K562 (cell line): ENCODE results near the gene GABRB1. TPM values are rescaled to one million over a fixed set of nuclear protein-coding genes. Genes with fewer than 3 reads are reported as not detected.

Experiments
- ATAC-seq: fragments of 200-7000 bp; cut with Tn5 transposase; 3 replicates; pipeline ENCODE4 v1.9.1; 2020; ENCODE audit warnings: moderate library complexity
- BruUV-seq: library from RNA; stranded (reverse); fragments of 400-500 nt; replicated peaks from 2 replicates; lab custom pipeline; 2021; lab: Mats Ljungman, UMichigan
- CTCF ChIA-PET: fragments of 300-600 bp; formaldehyde crosslinking; extraction: SDS; loops from one replicate; lab custom pipeline; 2021; ENCODE audit warnings: low intra/inter-chr PET ratio; lab: Yijun Ruan, JAX
- POLR2A ChIA-PET: fragments of 300-600, 350-650 bp; sonication (Branson Sonifier 250); formaldehyde crosslinking; extraction: SDS; loops from one replicate; lab custom pipeline; 2021; ENCODE audit warnings: antibody characterized with exemption, inconsistent platforms; lab: Yijun Ruan, JAX
- DNase-seq, 4 experiments: peaks; one replicate each; pipeline versions ENCODE4 v3.0.0 to v3.0.0-alpha.2; 2011 to 2018; ENCODE audit warnings: low spot score in 3 of 4, mixed read lengths in 3 of 4; ENCODE audit errors: extremely low read depth in 1 of 4
- FAIRE-seq: peaks from 2 replicates; lab custom pipeline; 2011; peaks lifted over from hg19 to GRCh38; lab: Jason Lieb, UNC
- H2AFZ ChIP-seq: 2 replicates; pipeline ENCODE4 v1.6.0; 2011; ENCODE audit warnings: low read depth, low read length, control low read depth, inconsistent platforms
- H3K27ac ChIP-seq: fragments of 200-600 bp; 3 replicates; pipeline ENCODE4 v1.8.0; 2011; ENCODE audit warnings: low read depth, mild to moderate bottlenecking, control low read depth, inconsistent platforms, low read length, moderate library complexity, mixed read lengths; ENCODE audit errors: extremely low read depth
- H3K27me3 ChIP-seq, 2 experiments: fragments of 300-600 bp in 1 of 2; 2 replicates in 1 of 2; 3 replicates in 1 of 2; pipeline versions ENCODE4 v1.6.0 to v1.8.0; 2011; ENCODE audit warnings: inconsistent platforms in 2 of 2, low read length in 2 of 2, mild to moderate bottlenecking in 1 of 2, mixed read lengths in 1 of 2, moderate library complexity in 1 of 2; ENCODE audit not compliant: control insufficient read depth in 2 of 2, insufficient read depth in 2 of 2
- H3K36me3 ChIP-seq: fragments of 300-600 bp; 3 replicates; pipeline ENCODE4 v1.8.0; 2011; ENCODE audit warnings: mild to moderate bottlenecking, low read length, inconsistent platforms; ENCODE audit not compliant: control insufficient read depth, insufficient read depth
- H3K4me1 ChIP-seq, 2 experiments: fragments of 200-600 bp in 1 of 2; replicated peaks in 1 of 2; 2 replicates in 1 of 2; 3 replicates in 1 of 2; pipeline versions ENCODE4 v1.5.1 to v1.8.0; 2011; ENCODE audit warnings: inconsistent platforms in 2 of 2, low read length in 2 of 2, mild to moderate bottlenecking in 1 of 2, mixed read lengths in 1 of 2, moderate library complexity in 1 of 2; ENCODE audit not compliant: control insufficient read depth in 2 of 2, insufficient read depth in 2 of 2
- H3K4me2 ChIP-seq: 2 replicates; pipeline ENCODE4 v1.6.1; 2011; ENCODE audit warnings: low read length, control low read depth, inconsistent platforms, mixed read lengths; ENCODE audit not compliant: insufficient read depth
- H3K4me3 ChIP-seq: fragments of 200-600 bp; sonication (generic), shearing (Covaris generic); 2 replicates; pipeline ENCODE4 v1.5.1; 2016; ENCODE audit warnings: control low read depth, inconsistent platforms
- H3K79me2 ChIP-seq: fragments of 200-600 bp; 3 replicates; pipeline ENCODE4 v1.8.0; 2011; ENCODE audit warnings: low read length, inconsistent platforms; ENCODE audit not compliant: control insufficient read depth, insufficient read depth
- H3K9ac ChIP-seq, 2 experiments: 2 replicates each; pipeline versions ENCODE4 v1.6.0 to v1.6.1; 2011; ENCODE audit warnings: low read depth in 2 of 2, low read length in 2 of 2, control low read depth in 1 of 2, inconsistent platforms in 1 of 2, mild to moderate bottlenecking in 1 of 2, mixed read lengths in 1 of 2; ENCODE audit not compliant: insufficient read depth in 1 of 2
- H3K9me1 ChIP-seq: one replicate; pipeline ENCODE4 v1.6.0; 2011; ENCODE audit warnings: inconsistent platforms, mild to moderate bottlenecking, low read length, moderate library complexity; ENCODE audit not compliant: control insufficient read depth, insufficient read depth
- H3K9me3 ChIP-seq: replicated peaks from 2 replicates; pipeline ENCODE4 v1.5.1; 2011; ENCODE audit warnings: low read depth, low read length, inconsistent platforms; ENCODE audit not compliant: control insufficient read depth, insufficient read depth
- H4K20me1 ChIP-seq: replicated peaks from 2 replicates; pipeline ENCODE4 v1.6.1; 2011; ENCODE audit warnings: low read length, inconsistent platforms, mixed read lengths; ENCODE audit not compliant: control insufficient read depth, insufficient read depth
- ELK3 ChIP-seq: fragments of 450-650 bp; formaldehyde crosslinking; IDR thresholded peaks from 2 replicates; pipeline ENCODE4 v1.4.0; 2020; ENCODE audit warnings: mild to moderate bottlenecking
- ETS2 ChIP-seq: IDR thresholded peaks from 2 replicates; pipeline ENCODE4 v1.6.1; 2016; ENCODE audit warnings: borderline replicate concordance, missing genetic modification characterization, mild to moderate bottlenecking, moderate library complexity, missing compliant biosample characterization; ENCODE audit not compliant: poor library complexity, severe bottlenecking
- HDAC2 ChIP-seq: fragments of 450-650 bp; IDR thresholded peaks from 2 replicates; pipeline ENCODE4 v1.6.1; 2016; ENCODE audit warnings: mild to moderate bottlenecking
- HMG20A ChIP-seq: fragments of 450-650 bp; formaldehyde crosslinking; conservative IDR thresholded peaks from 2 replicates; pipeline ENCODE4 v1.4.0; 2020; ENCODE audit warnings: mild to moderate bottlenecking, mixed read lengths
- JUNB ChIP-seq: fragments of 450-650 bp; formaldehyde crosslinking; conservative IDR thresholded peaks from 2 replicates; pipeline ENCODE4 v1.4.0; 2020; ENCODE audit warnings: mild to moderate bottlenecking
- MXI1 ChIP-seq: IDR thresholded peaks from 2 replicates; pipeline ENCODE4 v1.6.1; 2011; ENCODE audit warnings: low read depth, mild to moderate bottlenecking, improper control_type of control experiment, low read length
- NCOA2 ChIP-seq, 2 experiments: fragments of 450-650 bp; IDR thresholded peaks; 2 replicates each; pipeline ENCODE4 v1.6.1; 2018; ENCODE audit warnings: mild to moderate bottlenecking in 2 of 2, moderate library complexity in 1 of 2; ENCODE audit not compliant: partially characterized antibody in 2 of 2
- NFIC ChIP-seq: fragments of 450-650 bp; IDR thresholded peaks from 2 replicates; pipeline ENCODE4 v1.6.1; 2017; ENCODE audit warnings: mild to moderate bottlenecking, inconsistent platforms
- NFYB ChIP-seq: IDR thresholded peaks from 2 replicates; pipeline ENCODE4 v1.6.1; 2011; ENCODE audit warnings: mild to moderate bottlenecking, moderate library complexity; ENCODE audit not compliant: insufficient read length; ENCODE audit errors: extremely low read depth
- NONO ChIP-seq, 2 experiments: fragments of 200-400 bp in 1 of 2; fragments of 450-650 bp in 1 of 2; formaldehyde crosslinking in 1 of 2; IDR thresholded peaks; 2 replicates each; pipeline ENCODE4 v1.6.1; 2017; ENCODE audit warnings: low read depth in 2 of 2, mild to moderate bottlenecking in 2 of 2, moderate library complexity in 2 of 2, low read length in 1 of 2
- NR2C2 ChIP-seq, 2 experiments: fragments of 200-800 bp in 1 of 2; sonication (Bioruptor generic) in 1 of 2; sonication (generic) in 1 of 2; formaldehyde crosslinking in 1 of 2; IDR thresholded peaks; 2 replicates each; pipeline versions ENCODE4 v1.6.1 to v1.8.0; 2016 to 2022; ENCODE audit warnings: mild to moderate bottlenecking in 1 of 2, missing compliant biosample characterization in 1 of 2, missing genetic modification characterization in 1 of 2, missing genetic modification reagents in 1 of 2
- PATZ1 ChIP-seq: fragments of 250-450 bp; sonication (Bioruptor Pico); IDR thresholded peaks from 2 replicates; pipeline ENCODE4 v1.5.0; 2020; ENCODE audit warnings: mild to moderate bottlenecking, borderline replicate concordance
- SMC3 ChIP-seq: conservative IDR thresholded peaks from 2 replicates; pipeline ENCODE4 v1.6.1; 2011; ENCODE audit warnings: low read depth, low read length, improper control_type of control experiment; ENCODE audit not compliant: insufficient read depth
- TGIF2 ChIP-seq: sonication (generic); formaldehyde crosslinking; IDR thresholded peaks from 2 replicates; pipeline ENCODE4 v1.8.1; 2022; ENCODE audit warnings: mild to moderate bottlenecking, missing genetic modification reagents, moderate library complexity
- ZFP30 ChIP-seq: fragments of 250-450 bp; sonication (Bioruptor Pico); IDR thresholded peaks from 2 replicates; pipeline ENCODE4 v1.8.0; 2022; ENCODE audit warnings: moderate library complexity, mild to moderate bottlenecking, inconsistent platforms, borderline replicate concordance
- ZNF77 ChIP-seq: fragments of 250-450 bp; sonication (Bioruptor Pico); IDR thresholded peaks from 2 replicates; pipeline ENCODE4 v1.5.0; 2020
- WGBS: fragments of 100-300 bp; shearing (Covaris generic); methylation state at CpG from one replicate; pipeline ENCODE4 v1.1.6; 2016; ENCODE audit warnings: low coverage, mixed read lengths; ENCODE audit not compliant: insufficient coverage; ENCODE audit errors: missing lambda C conversion rate; 5-methylcytosine and 5-hydroxymethylcytosine counted together
- in situ Hi-C: fragments of 300-500 bp; cut with MboI; formaldehyde crosslinking; loops from 4 replicates; pipeline ENCODE4 v1.15.0; 2018; ENCODE audit warnings: inconsistent platforms, mixed read lengths
- intact Hi-C: fragments of 100-400 bp; cut with micrococcal nuclease; formaldehyde crosslinking; loops from 2 replicates; pipeline ENCODE4 v1.14.2; 2022
- polyA plus RNA-seq, 8 experiments: library from polyadenylated mRNA; depleted of rRNA in 4 of 8; stranded (reverse) in 5 of 8; unstranded in 3 of 8; fragments of >200 nt; fragmentation: Nextera tagmentation in 2 of 8; fragmentation: Illumina TruSeq in 1 of 8; extraction: Ambion mirVana in 2 of 8; extraction: Trizol in 1 of 8; gene quantifications; 2 replicates each; pipeline versions ENCODE4 v1.2.1 to v1.2.3, GENCODE V29; 2011 to 2014; ENCODE audit warnings: inconsistent platforms in 1 of 8, missing spikeins in 1 of 8
- total RNA-seq, 7 experiments: library from RNA; depleted of rRNA in 6 of 7; stranded (reverse); fragments of >200 nt in 6 of 7; fragmentation: Illumina TruSeq in 2 of 7; extraction: Trizol in 2 of 7; gene quantifications; 2 replicates each; pipeline versions ENCODE4 v1.2.1 to v1.2.3, GENCODE V29; 2011 to 2021; ENCODE audit warnings: low replicate concordance in 1 of 7

Gene GABRB1
- total and polyA plus RNA-seq, 9 of the 15 experiments (the other 6 are each of a cell fraction or from before 2014, with no cell fraction given) = not detected

GRCh38 chr4:47065051-47065481 lies 33.7 kb downstream of the GABRB1 start:
- Histone ChIP-seq H3K9ac (no peak overlapping the region), H3K27me3 (no peaks in the 10 kb centered on the region), H2AFZ (no peak overlapping the region), H3K9me3 (no peaks in the 10 kb centered on the region; the same call in 1 of the 2 replicates), H3K36me3 (no peaks in the 10 kb centered on the region), H3K27ac (no peak overlapping the region), H4K20me1 (no peaks in the 10 kb centered on the region), H3K4me3 (no peak overlapping the region), H3K9me1 (no peaks in the 10 kb centered on the region), H3K4me1 (no peaks in the 10 kb centered on the region), H3K4me2 (no peak overlapping the region)
- POLR2A ChIA-PET = no interaction called here
- DNase-seq (no peak), FAIRE-seq (no peak), ATAC-seq (no peak)
- 0% methylated on average over 2 of the region's 2 CpGs for WGBS
- in situ Hi-C loops = no loop called here
- CTCF ChIA-PET = no interaction called here
- intact Hi-C loops = no loop called here
- no TSS peak for BruUV-seq
- TF ChIP-seq NONO (IDR thresholded peaks at IDR 0.05; ENCODE audit: low read depth in 2 of 2, low read length in 1 of 2) = no peak
- no peak for TF ChIP-seq NR2C2 (CRISPR knock-in tag; IDR thresholded peaks at IDR 0.05)
- no peak for TF ChIP-seq NR2C2 (tag; IDR thresholded peaks at IDR 0.05)
- no peak for TF ChIP-seq SMC3
- TF ChIP-seq ZNF77 (CRISPR knock-in tag) = no peak
- TF ChIP-seq HMG20A (CRISPR knock-in tag) = no peak
- TF ChIP-seq NFYB = no peak
- no peak for TF ChIP-seq ELK3 (CRISPR knock-in tag)
- no peak for TF ChIP-seq HDAC2
- TF ChIP-seq JUNB = no peak
- TF ChIP-seq ZFP30 (CRISPR knock-in tag) = no peak
- TF ChIP-seq TGIF2 (CRISPR knock-in tag) = no peak
- TF ChIP-seq MXI1 = no peak
- no peak for TF ChIP-seq PATZ1
- no peak for TF ChIP-seq ETS2 (tag)
- no peak for TF ChIP-seq NCOA2 (IDR thresholded peaks at IDR 0.05; ENCODE audit: partially characterized antibody in 2 of 2)
- no peak for TF ChIP-seq NFIC
- TF ChIP-seq, all 486 proteins: peak for 0
- H3K79me2 ChIP-seq = no peaks in the 10 kb centered on the region
